Adrenal gland (tissue), 5 donors: ENCODE results near the gene KCNJ14.

Experiments
- POLR2A ChIP-seq, 2 donors: fragments of 450-650 bp; IDR thresholded peaks; one replicate each; pipeline ENCODE4 v1.6.1; 2017; ENCODE audit warnings: antibody characterized with exemption in 2 of 2, mild to moderate bottlenecking in 2 of 2, moderate library complexity in 1 of 2
- TF ChIP-seq, protein P1 (sequence below), 6 experiments: fragments of 450-650 bp in 4 of 6; fragments of 200-600 bp in 2 of 6; sonication (generic) in 1 of 6; IDR thresholded peaks; 1 replicate in 5 of 6; 2 replicates in 1 of 6; pipeline versions ENCODE4 v1.5.1 to v1.8.0; 2016 to 2021; ENCODE audit warnings: antibody characterized with exemption in 6 of 6, mild to moderate bottlenecking in 2 of 6, moderate library complexity in 1 of 6
- donor health status: DM: no; HTN: no; CAD: no.

DNA sequence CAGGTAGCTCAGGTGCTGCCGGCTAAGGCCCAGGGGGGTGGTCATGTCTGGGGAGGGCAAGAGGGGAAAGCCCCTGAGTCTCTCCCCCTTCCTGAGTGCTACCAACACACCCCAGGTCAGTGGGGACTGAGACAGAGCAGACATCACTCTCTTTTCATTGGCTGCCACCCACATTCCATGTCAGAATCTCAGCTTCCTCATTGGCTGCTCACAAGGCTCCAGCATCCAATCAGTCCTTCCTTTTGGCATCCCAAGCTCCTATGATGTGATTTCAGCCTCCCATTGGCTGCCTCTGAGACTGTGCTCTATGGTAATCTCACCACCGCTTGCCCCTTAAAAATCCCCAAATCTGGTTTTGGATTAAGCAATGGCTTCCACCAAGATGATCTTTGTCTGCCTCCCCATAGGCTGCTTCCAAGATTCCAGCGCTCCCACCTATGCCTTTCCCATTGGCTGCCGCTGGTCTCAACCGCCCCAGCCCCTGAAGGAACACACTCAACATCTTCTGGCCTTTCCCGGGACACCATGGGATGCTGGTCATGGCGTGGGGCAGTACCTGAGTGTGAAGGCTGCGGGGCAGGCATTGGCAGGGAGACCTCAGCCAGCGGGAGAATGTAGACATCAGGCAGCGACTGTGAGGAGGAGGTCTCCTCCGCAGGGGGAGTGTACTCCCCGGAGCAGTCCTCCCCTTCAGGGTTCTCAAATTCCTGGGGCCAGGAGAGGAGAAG lies 54.3 kb downstream of the KCNJ14 start:
- TF ChIP-seq, protein P1, sequence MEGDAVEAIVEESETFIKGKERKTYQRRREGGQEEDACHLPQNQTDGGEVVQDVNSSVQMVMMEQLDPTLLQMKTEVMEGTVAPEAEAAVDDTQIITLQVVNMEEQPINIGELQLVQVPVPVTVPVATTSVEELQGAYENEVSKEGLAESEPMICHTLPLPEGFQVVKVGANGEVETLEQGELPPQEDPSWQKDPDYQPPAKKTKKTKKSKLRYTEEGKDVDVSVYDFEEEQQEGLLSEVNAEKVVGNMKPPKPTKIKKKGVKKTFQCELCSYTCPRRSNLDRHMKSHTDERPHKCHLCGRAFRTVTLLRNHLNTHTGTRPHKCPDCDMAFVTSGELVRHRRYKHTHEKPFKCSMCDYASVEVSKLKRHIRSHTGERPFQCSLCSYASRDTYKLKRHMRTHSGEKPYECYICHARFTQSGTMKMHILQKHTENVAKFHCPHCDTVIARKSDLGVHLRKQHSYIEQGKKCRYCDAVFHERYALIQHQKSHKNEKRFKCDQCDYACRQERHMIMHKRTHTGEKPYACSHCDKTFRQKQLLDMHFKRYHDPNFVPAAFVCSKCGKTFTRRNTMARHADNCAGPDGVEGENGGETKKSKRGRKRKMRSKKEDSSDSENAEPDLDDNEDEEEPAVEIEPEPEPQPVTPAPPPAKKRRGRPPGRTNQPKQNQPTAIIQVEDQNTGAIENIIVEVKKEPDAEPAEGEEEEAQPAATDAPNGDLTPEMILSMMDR (IDR thresholded peaks at IDR 0.05), result no peak
- TF ChIP-seq POLR2A (IDR thresholded peaks at IDR 0.05), result no peak
